Stimulated activated CD4-positive, alpha-beta T cell treated with anti-CD3 and anti-CD28 coated beads, Interleukin-12 subunit alpha, Interleukin-12 subunit beta, amount 100 ng/mL, for 4 hours (primary cell): ENCODE results near the gene TEX10.
"Not testable (repeated sequence)": the region's sequence is repeated elsewhere in the genome, so short reads cannot be mapped to it uniquely, and the experiment has no call there.

ENCODE experiments used
- DNase-seq: peaks from one replicate; pipeline ENCODE4 v3.0.0-alpha.2; 2020

Gene TEX10

GRCh38 chr9:100341889-100342288 lies 10.9 kb downstream of the TEX10 start:
- no peak for DNase-seq

- DNase-seq: no peak
These were observed 12.5 kb downstream of the TEX10 start for GRCh38 chr9:100340224-100340623.

- DNase-seq: not testable (repeated sequence)
These were observed 14.0 kb downstream of the TEX10 start for GRCh38 chr9:100338736-100339135.

- DNase-seq: no peak
These were observed 28.0 kb downstream of the TEX10 start for GRCh38 chr9:100324594-100325200.

- no peak for DNase-seq
These were observed 29.7 kb downstream of the TEX10 start for GRCh38 chr9:100322954-100323536.

- DNase-seq: no peak
These were observed 35.0 kb downstream of the TEX10 start for GRCh38 chr9:100317706-100318105.

GRCh38 chr9:100315561-100315960 lies 37.2 kb downstream of the TEX10 start:
- no peak for DNase-seq

GRCh38 chr9:100309992-100310391 lies 42.8 kb downstream of the TEX10 start:
- no peak for DNase-seq

- DNase-seq: no peak
These were observed 43.7 kb downstream of the TEX10 start for GRCh38 chr9:100308965-100309564.

- no peak for DNase-seq
These were observed 45.7 kb downstream of the TEX10 start for GRCh38 chr9:100307080-100307479.

GRCh38 chr9:100306283-100306682 lies 46.5 kb downstream of the TEX10 start:
- no peak for DNase-seq

GRCh38 chr9:100303747-100304146 lies 49.0 kb downstream of the TEX10 start:
- DNase-seq: no peak

- no peak for DNase-seq
These were observed 54.4 kb downstream of the TEX10 start for GRCh38 chr9:100298378-100298777.

GRCh38 chr9:100296407-100296806 lies 56.3 kb downstream of the TEX10 start:
- DNase-seq: no peak

- no peak for DNase-seq
These were observed 57.5 kb downstream of the TEX10 start for GRCh38 chr9:100295240-100295639.

GRCh38 chr9:100294806-100295205 lies 57.9 kb downstream of the TEX10 start:
- no peak for DNase-seq

- DNase-seq: no peak
These were observed 58.4 kb downstream of the TEX10 start for GRCh38 chr9:100294341-100294740.

- DNase-seq: no peak
These were observed 60.3 kb downstream of the TEX10 start for GRCh38 chr9:100292414-100292813.

GRCh38 chr9:100290714-100291113 lies 62.0 kb downstream of the TEX10 start:
- no peak for DNase-seq

GRCh38 chr9:100287186-100287585 lies 65.6 kb downstream of the TEX10 start:
- DNase-seq: no peak

GRCh38 chr9:100286257-100286656 lies 66.5 kb downstream of the TEX10 start:
- no peak for DNase-seq

GRCh38 chr9:100285601-100286000 lies 67.1 kb downstream of the TEX10 start:
- DNase-seq: no peak

- DNase-seq: no peak
These were observed 67.7 kb downstream of the TEX10 start for GRCh38 chr9:100285080-100285479.

GRCh38 chr9:100284247-100284646 lies 68.5 kb downstream of the TEX10 start:
- no peak for DNase-seq

- DNase-seq: no peak
These were observed 70.4 kb downstream of the TEX10 start for GRCh38 chr9:100282388-100282719.
